Osteocyte (in vitro differentiated cells): ENCODE results near the gene RFNG. TPM values are rescaled to one million over a fixed set of nuclear protein-coding genes. Genes with fewer than 3 reads are reported as not detected.

Experiments
- DNase-seq: peaks from one replicate; pipeline ENCODE4 v3.0.0; 2021; ENCODE audit warnings: mixed read lengths; ENCODE audit not compliant: unreplicated experiment; ENCODE audit errors: extremely low spot score
- H3K27ac Mint-ChIP-seq: one replicate; pipeline ENCODE4 v1.8.0; 2021; ENCODE audit warnings: mild to moderate bottlenecking, mixed read lengths; ENCODE audit not compliant: unreplicated experiment
- H3K27me3 Mint-ChIP-seq: one replicate; pipeline ENCODE4 v1.8.0; 2021; ENCODE audit warnings: mixed read lengths; ENCODE audit not compliant: unreplicated experiment
- H3K36me3 Mint-ChIP-seq: one replicate; pipeline ENCODE4 v1.8.0; 2021; ENCODE audit warnings: mixed read lengths; ENCODE audit not compliant: unreplicated experiment
- H3K4me1 Mint-ChIP-seq: one replicate; pipeline ENCODE4 v1.8.0; 2021; ENCODE audit warnings: mixed read lengths; ENCODE audit not compliant: unreplicated experiment
- H3K4me3 Mint-ChIP-seq: one replicate; pipeline ENCODE4 v1.8.0; 2021; ENCODE audit warnings: mild to moderate bottlenecking, moderate library complexity, mixed read lengths; ENCODE audit not compliant: unreplicated experiment
- H3K9me3 Mint-ChIP-seq: one replicate; pipeline ENCODE4 v1.8.0; 2021; ENCODE audit warnings: mixed read lengths; ENCODE audit not compliant: unreplicated experiment
- total RNA-seq: library from RNA; stranded (reverse); gene quantifications from 2 replicates; pipeline ENCODE4 v1.2.1, GENCODE V29; 2021
- TF ChIP-seq, protein P1 (sequence below): fragments of 200-600 bp; sonication (generic); IDR thresholded peaks from 2 replicates; pipeline ENCODE4 v1.5.0; 2021; ENCODE audit warnings: antibody characterized with exemption, mild to moderate bottlenecking, moderate library complexity

The RFNG gene
- total RNA-seq, 1 donor from 2014 or later: 41.0 TPM

DNA sequence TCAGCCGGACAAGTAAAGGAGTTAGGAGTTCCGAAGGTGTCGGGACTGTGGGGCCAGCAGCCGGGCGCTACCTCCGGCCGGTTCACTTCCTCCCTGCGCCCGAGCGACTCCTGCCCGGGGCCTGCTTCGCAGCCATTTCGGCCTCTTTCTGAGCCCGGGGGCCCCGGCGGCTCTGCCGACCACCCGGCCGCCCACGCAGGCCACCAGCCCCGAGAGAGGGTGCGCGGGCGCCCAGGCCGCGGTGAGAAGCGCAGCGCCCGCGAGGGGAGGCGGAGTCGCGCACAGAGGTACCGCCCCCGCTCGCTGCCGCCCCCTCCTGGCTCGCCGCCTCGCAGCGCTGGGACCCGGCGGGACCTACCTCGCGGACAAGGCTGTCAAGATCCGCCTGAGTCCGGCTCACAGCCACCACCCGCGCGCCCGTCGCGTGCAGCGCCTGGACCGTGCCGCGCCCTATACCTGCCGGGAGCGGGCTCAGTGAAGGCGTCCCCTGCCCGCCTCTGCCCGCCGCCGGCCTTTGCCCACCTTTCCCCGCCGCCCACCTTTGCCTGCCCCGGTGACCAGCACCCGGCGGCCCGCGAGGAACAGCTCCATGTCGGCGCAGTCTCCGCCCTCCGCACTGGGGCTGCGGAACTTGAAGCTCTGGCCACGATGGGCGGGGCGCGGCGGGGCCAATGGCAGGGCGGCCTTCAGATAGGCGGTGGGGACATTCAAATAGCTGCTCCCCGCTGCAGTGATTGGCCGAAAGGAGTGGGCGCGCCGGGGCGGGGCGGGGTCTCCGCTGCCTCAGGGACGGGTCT lies 14.3 kb downstream of the RFNG start, which contains the start of gene DCXR:
Gene DCXR (minus strand): TSS at position 606 of the 797 bp plus-strand sequence. CDS start 15 bp downstream, at position 591.
- H3K4me3 Mint-ChIP-seq: peak within 1 kb of the TSS; percentile 73
- TF ChIP-seq, protein P1, sequence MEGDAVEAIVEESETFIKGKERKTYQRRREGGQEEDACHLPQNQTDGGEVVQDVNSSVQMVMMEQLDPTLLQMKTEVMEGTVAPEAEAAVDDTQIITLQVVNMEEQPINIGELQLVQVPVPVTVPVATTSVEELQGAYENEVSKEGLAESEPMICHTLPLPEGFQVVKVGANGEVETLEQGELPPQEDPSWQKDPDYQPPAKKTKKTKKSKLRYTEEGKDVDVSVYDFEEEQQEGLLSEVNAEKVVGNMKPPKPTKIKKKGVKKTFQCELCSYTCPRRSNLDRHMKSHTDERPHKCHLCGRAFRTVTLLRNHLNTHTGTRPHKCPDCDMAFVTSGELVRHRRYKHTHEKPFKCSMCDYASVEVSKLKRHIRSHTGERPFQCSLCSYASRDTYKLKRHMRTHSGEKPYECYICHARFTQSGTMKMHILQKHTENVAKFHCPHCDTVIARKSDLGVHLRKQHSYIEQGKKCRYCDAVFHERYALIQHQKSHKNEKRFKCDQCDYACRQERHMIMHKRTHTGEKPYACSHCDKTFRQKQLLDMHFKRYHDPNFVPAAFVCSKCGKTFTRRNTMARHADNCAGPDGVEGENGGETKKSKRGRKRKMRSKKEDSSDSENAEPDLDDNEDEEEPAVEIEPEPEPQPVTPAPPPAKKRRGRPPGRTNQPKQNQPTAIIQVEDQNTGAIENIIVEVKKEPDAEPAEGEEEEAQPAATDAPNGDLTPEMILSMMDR: peak; percentile 89
- no peaks in the 10 kb centered on the region for H3K9me3 Mint-ChIP-seq
- no peaks in the 10 kb centered on the region for H3K27me3 Mint-ChIP-seq
- peaks cover 21% of the 10 kb centered on the region for H3K4me1 Mint-ChIP-seq
- no peaks in the 10 kb centered on the region for H3K36me3 Mint-ChIP-seq
- peak within 1 kb of the TSS; percentile 92 for H3K27ac Mint-ChIP-seq
- DNase-seq: peak; percentile 98

DNA sequence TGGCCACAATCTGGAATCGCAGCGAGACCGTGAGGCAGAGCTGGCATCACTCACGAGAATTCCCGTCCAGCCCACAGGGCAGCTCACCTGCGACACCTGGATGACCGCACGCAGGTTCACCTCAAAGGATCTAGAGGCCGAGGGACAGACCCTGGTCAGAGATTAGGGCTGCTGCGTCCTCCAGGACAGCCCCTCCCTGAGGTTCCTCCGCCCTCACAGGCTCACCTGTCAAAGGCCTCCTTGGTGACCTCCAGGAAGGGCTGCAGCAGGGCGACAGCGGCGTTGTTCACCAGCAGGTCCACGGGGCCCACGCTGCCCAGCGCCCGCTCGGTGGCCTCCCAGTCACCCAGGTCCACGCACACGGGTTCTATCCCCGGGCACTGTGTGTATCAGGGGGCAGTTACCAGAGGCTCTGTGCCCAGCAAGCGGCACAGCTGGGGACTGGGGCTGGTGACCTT lies 14.9 kb downstream of the RFNG start:
- H3K9me3 Mint-ChIP-seq: no peaks in the 10 kb centered on the region
- DNase-seq: no peak
- H3K27ac Mint-ChIP-seq: peak overlapping the region; percentile 76
- no peaks in the 10 kb centered on the region for H3K36me3 Mint-ChIP-seq
- H3K4me1 Mint-ChIP-seq: peaks cover 21% of the 10 kb centered on the region
- H3K4me3 Mint-ChIP-seq: peak overlapping the region; percentile 73
- TF ChIP-seq, protein P1: no peak
- H3K27me3 Mint-ChIP-seq: no peaks in the 10 kb centered on the region

DNA sequence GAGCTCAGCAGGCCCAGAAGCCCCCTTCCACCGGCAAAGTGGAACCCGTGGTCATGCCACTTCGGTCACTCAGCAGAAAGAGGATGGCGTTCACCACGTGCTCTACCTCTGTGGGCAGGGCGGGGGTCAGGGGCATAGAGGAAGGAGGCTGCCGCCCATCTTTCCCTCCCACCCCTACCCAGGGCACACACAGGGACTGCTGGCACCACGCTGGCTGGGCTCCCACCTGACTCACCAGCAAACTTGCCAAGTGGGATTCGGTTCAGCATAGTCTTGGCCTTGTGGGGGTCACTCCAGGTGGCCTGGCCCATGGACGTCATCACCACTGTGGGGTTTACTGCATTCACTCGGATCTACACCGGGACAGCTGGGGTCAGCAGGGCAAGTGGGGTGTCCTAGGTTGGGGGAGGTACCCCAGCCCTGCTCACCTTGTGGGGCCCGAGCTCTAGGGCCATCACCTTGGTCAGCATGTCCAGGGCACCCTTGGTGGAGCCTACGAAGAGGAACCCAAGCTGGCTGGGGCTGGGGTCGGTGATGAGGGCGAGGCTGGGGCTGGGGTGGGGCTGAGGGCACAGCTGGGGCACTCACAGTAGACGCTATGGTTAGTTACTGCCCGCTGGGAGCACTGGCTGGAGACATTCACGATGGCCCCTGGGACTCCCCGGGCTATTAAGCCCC lies 15.5 kb downstream of the RFNG start:
- no peak overlapping the region for H3K27ac Mint-ChIP-seq
- no peaks in the 10 kb centered on the region for H3K27me3 Mint-ChIP-seq
- H3K4me3 Mint-ChIP-seq: peak overlapping the region; percentile 73
- DNase-seq: no peak
- TF ChIP-seq, protein P1: no peak
- peaks cover 17% of the 10 kb centered on the region for H3K4me1 Mint-ChIP-seq
- H3K9me3 Mint-ChIP-seq: no peaks in the 10 kb centered on the region
- no peaks in the 10 kb centered on the region for H3K36me3 Mint-ChIP-seq

DNA sequence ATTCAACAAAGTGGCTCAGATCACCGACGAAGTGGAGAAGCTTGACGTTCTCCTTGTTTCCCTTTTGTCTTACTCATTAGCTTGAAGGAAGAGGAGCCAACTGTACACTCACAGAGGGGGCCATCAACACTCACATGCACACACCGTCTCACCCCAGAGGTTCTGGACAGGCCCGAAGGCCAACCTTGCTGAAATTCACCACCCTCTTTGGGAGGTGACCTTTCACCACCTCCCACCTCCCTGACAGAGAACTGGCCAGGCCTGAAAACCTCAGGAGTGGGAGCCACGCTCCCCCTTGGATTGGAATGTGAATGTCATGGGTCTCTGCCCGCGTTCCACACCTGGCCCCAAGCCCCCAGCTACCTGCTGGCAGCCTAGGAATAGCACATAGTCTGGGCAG lies 16.1 kb downstream of the RFNG start:
- TF ChIP-seq, protein P1: no peak

DNA sequence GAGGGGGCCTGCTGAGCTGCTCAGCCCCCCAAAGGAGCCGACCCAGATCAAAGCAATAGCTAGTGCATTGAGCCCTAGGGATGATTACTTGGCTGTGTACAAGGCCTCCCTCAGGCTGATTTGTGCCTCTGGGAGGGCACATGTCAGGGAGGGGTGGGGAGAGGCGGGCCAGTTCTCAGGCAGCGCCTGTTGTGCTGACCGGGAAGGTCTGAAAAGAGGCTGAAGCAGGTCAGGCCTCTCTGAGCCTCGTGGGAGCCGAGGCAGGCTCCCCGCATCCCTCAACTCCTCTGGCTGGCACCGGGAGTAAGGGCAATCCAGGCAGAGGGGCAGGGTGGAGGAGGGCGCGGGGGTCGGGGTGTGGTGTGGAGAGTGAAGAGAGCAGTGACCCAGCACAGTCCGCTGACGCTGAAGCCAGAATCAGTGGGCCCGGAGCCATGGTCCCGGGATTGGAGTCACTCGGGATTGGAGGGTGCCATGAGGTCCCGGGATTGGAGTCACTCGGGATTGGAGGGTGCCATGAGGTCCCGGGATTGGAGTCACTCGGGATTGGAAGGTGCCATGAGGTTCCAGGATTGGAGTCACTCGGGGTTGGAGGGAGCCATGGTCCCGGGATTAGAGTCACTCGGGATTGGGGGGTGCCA lies 17.1 kb downstream of the RFNG start:
- Mint-ChIP-seq H3K4me3 (no peak overlapping the region), H3K9me3 (no peaks in the 10 kb centered on the region), H3K27me3 (no peaks in the 10 kb centered on the region), H3K4me1 (peaks cover 22% of the 10 kb centered on the region), H3K27ac (no peak overlapping the region), H3K36me3 (no peaks in the 10 kb centered on the region)
- no peak for DNase-seq
- TF ChIP-seq, protein P1: no peak

More for the DNA sequence above, 16.1 kb downstream of the RFNG start:
- Mint-ChIP-seq H3K27ac (no peak overlapping the region), H3K9me3 (no peaks in the 10 kb centered on the region), H3K27me3 (no peaks in the 10 kb centered on the region), H3K36me3 (no peaks in the 10 kb centered on the region), H3K4me1 (peaks cover 18% of the 10 kb centered on the region), H3K4me3 (peak overlapping the region; percentile 50)
- DNase-seq: no peak
